Skeletal muscle satellite cell (primary cell): ENCODE measurements around the gene CYYR1.

ENCODE experiments used
- H3K27me3 ChIP-seq: 2 replicates; pipeline ENCODE4 v1.7.0; 2013; ENCODE audit warnings: low read length; ENCODE audit not compliant: control insufficient read depth, insufficient read depth
- H3K36me3 ChIP-seq: 2 replicates; pipeline ENCODE4 v1.7.0; 2013; ENCODE audit warnings: mild to moderate bottlenecking, control low read depth, low read length; ENCODE audit not compliant: insufficient read depth
- H3K4me1 ChIP-seq: 2 replicates; pipeline ENCODE4 v1.7.0; 2013; ENCODE audit warnings: low read length; ENCODE audit not compliant: control insufficient read depth, insufficient read depth
- H3K4me2 ChIP-seq: 2 replicates; pipeline ENCODE4 v1.7.0; 2013; ENCODE audit warnings: mild to moderate bottlenecking, low read length
- H3K4me3 ChIP-seq: 2 replicates; pipeline ENCODE4 v1.7.0; 2013; ENCODE audit warnings: low read length
- H3K9ac ChIP-seq: 2 replicates; pipeline ENCODE4 v1.7.0; 2013; ENCODE audit warnings: mild to moderate bottlenecking, low read depth, low read length, moderate library complexity
- H3K9me3 ChIP-seq: replicated peaks from 2 replicates; pipeline ENCODE4 v1.7.0; 2013; ENCODE audit warnings: mild to moderate bottlenecking, control low read depth, low read length

CYYR1 gene

GRCh38 chr21:26550326-26550725 lies 22.8 kb downstream of the CYYR1 start:
- H3K4me1 ChIP-seq = no peaks in the 10 kb centered on the region
- no peak overlapping the region for H3K4me3 ChIP-seq
- H3K9ac ChIP-seq = no peak overlapping the region
- H3K4me2 ChIP-seq = no peak overlapping the region
- no peaks in the 10 kb centered on the region for H3K27me3 ChIP-seq
- H3K9me3 ChIP-seq = no peaks in the 10 kb centered on the region
- H3K36me3 ChIP-seq = no peaks in the 10 kb centered on the region

DNA sequence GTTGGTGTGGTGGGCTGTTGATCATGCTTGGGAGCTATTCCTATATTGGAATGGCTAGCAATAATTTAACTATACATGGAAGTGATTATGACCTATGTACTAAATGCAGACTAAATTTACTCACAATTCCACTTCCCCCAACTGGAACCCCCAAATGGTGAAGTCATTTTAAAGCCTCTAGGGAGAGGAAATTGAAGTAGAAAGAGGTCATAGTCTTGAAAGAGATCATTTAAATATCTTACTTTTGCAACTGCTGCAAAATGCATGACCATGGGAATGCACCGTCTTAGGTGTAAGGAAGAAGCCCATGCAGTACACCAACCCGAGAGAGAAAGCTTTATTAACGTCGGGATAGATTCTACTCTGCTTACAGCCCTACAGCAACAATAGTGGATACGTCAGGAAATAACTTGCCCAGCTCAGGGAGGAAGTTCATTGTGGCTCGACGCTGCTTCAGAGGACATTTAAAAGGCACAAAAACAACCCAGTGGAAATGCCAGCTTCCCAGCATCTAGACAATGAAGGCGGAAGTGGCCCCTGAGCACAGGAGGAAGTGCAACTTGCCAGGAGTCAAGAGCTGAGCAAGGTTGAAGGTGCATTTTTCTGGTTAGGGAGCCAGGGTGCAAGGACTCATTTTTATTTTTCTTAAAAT lies 26.5 kb downstream of the CYYR1 start:
- H3K9ac ChIP-seq = no peak overlapping the region
- no peaks in the 10 kb centered on the region for H3K27me3 ChIP-seq
- H3K9me3 ChIP-seq = no peaks in the 10 kb centered on the region
- H3K4me1 ChIP-seq = no peaks in the 10 kb centered on the region
- H3K36me3 ChIP-seq = no peaks in the 10 kb centered on the region
- H3K4me3 ChIP-seq = no peak overlapping the region
- H3K4me2 ChIP-seq = no peak overlapping the region

GRCh38 chr21:26544201-26544775 lies 28.8 kb downstream of the CYYR1 start:
- Histone ChIP-seq H3K9me3 (no peaks in the 10 kb centered on the region), H3K4me1 (no peaks in the 10 kb centered on the region), H3K36me3 (no peaks in the 10 kb centered on the region), H3K9ac (no peak overlapping the region), H3K27me3 (no peaks in the 10 kb centered on the region), H3K4me3 (no peak overlapping the region), H3K4me2 (no peak overlapping the region)

- H3K4me3 ChIP-seq = no peak overlapping the region
- no peak overlapping the region for H3K9ac ChIP-seq
- H3K4me1 ChIP-seq = no peaks in the 10 kb centered on the region
- no peaks in the 10 kb centered on the region for H3K27me3 ChIP-seq
- H3K4me2 ChIP-seq = no peak overlapping the region
- no peaks in the 10 kb centered on the region for H3K36me3 ChIP-seq
- no peaks in the 10 kb centered on the region for H3K9me3 ChIP-seq
Observed at GRCh38 chr21:26540651-26541050, 32.4 kb downstream of the CYYR1 start.

DNA sequence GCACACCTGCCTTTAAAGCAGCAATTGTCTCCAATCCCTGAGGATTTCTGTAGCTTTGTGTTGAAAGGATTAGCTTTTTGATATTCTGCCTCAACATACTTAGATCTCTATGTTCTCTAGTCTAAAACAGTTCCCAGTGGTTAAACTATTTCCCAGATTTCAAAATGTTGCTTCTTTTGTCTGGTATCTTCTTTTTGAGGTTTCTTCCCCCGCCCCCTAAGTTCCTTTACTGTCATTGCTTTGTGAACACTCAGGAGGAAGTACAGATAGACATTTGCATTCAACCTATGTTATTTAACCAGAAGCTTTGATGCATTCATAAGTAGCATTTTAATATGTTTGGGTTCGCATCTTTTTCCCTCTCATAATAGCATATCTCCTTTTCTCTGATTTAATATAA lies 33.5 kb downstream of the CYYR1 start:
- Histone ChIP-seq H3K27me3 (no peaks in the 10 kb centered on the region), H3K9ac (no peak overlapping the region), H3K36me3 (no peaks in the 10 kb centered on the region), H3K4me3 (no peak overlapping the region), H3K4me1 (no peaks in the 10 kb centered on the region), H3K9me3 (no peaks in the 10 kb centered on the region), H3K4me2 (no peak overlapping the region)

- Histone ChIP-seq H3K36me3 (no peaks in the 10 kb centered on the region), H3K9me3 (no peaks in the 10 kb centered on the region), H3K4me2 (no peak overlapping the region), H3K4me3 (no peak overlapping the region), H3K9ac (no peak overlapping the region), H3K4me1 (no peaks in the 10 kb centered on the region), H3K27me3 (no peaks in the 10 kb centered on the region)
Observed at GRCh38 chr21:26534517-26534916, 38.6 kb downstream of the CYYR1 start.

- Histone ChIP-seq H3K36me3 (no peaks in the 10 kb centered on the region), H3K9me3 (no peaks in the 10 kb centered on the region), H3K4me1 (no peaks in the 10 kb centered on the region), H3K27me3 (no peaks in the 10 kb centered on the region), H3K9ac (no peak overlapping the region), H3K4me3 (no peak overlapping the region), H3K4me2 (no peak overlapping the region)
Observed at GRCh38 chr21:26532208-26532607, 40.9 kb downstream of the CYYR1 start.

DNA sequence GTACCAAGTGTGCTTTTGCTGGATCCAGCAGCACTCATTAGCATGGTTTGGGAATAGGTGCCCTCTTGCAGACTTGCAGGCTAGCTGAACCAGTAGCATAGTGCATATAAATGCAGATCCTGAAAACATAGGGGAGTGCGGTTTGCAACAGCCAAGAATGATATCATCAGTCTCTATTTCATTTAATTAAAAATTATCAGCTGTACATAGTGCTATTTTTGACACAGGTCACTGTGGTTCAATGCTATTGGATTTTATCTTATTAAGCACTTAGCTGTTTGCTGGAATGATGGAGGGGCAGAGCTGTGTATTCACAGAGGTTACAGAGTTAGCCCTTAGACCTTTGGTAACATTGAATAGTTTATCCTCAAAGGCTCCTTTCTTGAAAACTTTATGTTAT lies 43.6 kb downstream of the CYYR1 start:
- Histone ChIP-seq H3K4me1 (no peaks in the 10 kb centered on the region), H3K9me3 (no peaks in the 10 kb centered on the region), H3K4me3 (no peak overlapping the region), H3K36me3 (no peaks in the 10 kb centered on the region), H3K27me3 (no peaks in the 10 kb centered on the region), H3K4me2 (no peak overlapping the region), H3K9ac (no peak overlapping the region)

DNA sequence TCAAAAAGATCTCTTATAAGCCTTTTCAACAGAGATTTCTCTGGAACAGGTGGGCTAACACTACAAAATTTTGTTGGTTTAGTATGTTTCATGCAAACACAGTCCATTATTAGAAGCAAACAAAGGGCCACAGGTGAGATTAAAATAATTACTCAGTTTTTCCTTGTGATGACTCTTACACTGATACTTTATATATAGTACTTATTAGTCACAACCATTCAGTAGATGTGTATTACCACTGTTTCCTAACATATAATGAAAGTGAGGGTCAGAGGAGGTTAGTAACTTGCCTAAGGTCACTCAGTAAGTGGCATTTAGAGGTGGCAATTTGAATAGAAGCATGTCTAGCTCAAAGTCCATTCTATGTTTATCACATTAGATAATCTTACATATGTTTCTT lies 44.2 kb downstream of the CYYR1 start:
- Histone ChIP-seq H3K9ac (no peak overlapping the region), H3K27me3 (no peaks in the 10 kb centered on the region), H3K4me2 (no peak overlapping the region), H3K4me3 (no peak overlapping the region), H3K4me1 (no peaks in the 10 kb centered on the region), H3K9me3 (no peaks in the 10 kb centered on the region), H3K36me3 (no peaks in the 10 kb centered on the region)

GRCh38 chr21:26522704-26523103 lies 50.4 kb downstream of the CYYR1 start:
- no peaks in the 10 kb centered on the region for H3K4me1 ChIP-seq
- no peaks in the 10 kb centered on the region for H3K9me3 ChIP-seq
- H3K4me2 ChIP-seq = no peak overlapping the region

DNA sequence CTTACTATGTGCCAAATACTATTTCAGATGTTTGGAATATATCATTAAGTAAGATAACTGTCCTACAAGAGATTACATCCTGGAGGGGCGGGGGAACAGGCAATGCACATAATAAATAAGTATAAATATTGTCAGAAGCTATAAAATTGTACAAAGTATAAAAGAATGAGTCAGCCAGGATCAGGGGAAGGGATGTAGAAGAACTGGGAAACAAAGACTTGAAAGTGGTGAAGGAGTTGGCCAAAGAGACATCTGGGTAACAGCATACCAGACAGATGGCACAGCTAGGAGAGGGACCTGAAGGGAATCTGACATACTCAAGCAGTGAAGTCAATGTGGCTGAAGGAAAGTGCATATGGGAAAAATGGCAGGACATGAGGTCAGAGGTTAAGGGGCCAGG lies 53.9 kb downstream of the CYYR1 start:
- Histone ChIP-seq H3K9ac (no peak overlapping the region), H3K4me3 (no peak overlapping the region), H3K36me3 (no peaks in the 10 kb centered on the region), H3K4me1 (no peaks in the 10 kb centered on the region), H3K4me2 (no peak overlapping the region), H3K27me3 (no peaks in the 10 kb centered on the region), H3K9me3 (no peaks in the 10 kb centered on the region)

More at GRCh38 chr21:26522704-26523103, 50.4 kb downstream of the CYYR1 start:
- Histone ChIP-seq H3K9ac (no peak overlapping the region), H3K27me3 (no peaks in the 10 kb centered on the region), H3K4me3 (no peak overlapping the region), H3K36me3 (no peaks in the 10 kb centered on the region)

GRCh38 chr21:26515257-26515656 lies 57.8 kb downstream of the CYYR1 start:
- no peak overlapping the region for H3K4me2 ChIP-seq
- H3K4me1 ChIP-seq = peaks cover 8% of the 10 kb centered on the region
- H3K36me3 ChIP-seq = no peaks in the 10 kb centered on the region
- H3K27me3 ChIP-seq = no peaks in the 10 kb centered on the region
- H3K4me3 ChIP-seq = no peak overlapping the region
- no peak overlapping the region for H3K9ac ChIP-seq
- H3K9me3 ChIP-seq = no peaks in the 10 kb centered on the region
